Activated CD4-positive, alpha-beta T cell treated with anti-CD3 and anti-CD28 coated beads, Interleukin-2, amount 50 U/mL, for 1 hour (primary cell): ENCODE data around the gene HDAC5.

Source experiments
- DNase-seq: peaks from one replicate; pipeline ENCODE4 v3.0.0-alpha.2; 2020

The HDAC5 gene

DNA sequence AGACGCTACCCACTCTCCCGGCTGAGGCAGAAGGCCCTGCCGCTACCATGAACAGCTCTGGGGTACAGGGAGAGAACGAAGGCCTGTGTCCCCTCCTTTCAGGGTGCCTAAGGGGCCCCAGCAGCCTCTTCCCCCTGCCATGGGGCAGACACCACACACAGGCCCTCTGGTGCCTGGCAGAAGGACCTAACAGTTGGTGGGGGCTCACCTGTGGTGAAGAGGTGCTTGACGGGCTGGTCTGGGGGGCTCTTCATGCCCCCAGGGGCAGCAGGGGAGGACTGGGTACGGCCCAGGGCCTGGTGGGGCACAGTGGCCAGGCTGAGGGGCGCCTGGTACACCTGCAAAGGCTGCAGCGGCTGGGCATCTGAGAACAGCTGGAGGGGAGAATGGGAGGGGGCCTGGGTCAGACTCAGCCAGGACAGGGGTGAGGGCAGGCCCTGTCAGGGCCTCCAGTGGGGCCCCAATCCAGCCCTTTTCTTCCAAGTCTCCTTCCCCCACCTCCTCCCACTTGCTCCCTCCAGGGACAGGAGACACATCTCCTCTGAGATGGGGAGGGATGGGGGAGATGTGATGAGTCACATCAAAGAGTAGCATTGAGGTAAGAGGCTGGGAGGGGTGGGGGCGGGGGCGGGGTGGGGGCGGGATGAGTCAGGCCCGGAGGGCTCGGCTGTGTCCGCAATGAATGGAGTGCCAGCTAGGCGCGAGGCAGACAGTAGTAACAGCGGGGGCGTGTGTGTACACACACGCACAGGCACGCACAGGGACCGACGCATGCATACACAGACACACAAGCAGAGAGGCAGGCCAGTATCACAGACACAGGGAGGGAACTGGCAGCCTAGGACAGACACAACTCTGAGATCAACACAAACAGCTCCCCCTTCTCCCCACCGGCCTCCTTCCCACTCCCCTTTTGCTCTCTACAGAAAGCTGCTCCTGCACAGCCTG lies 36.8 kb downstream of the HDAC5 start:
- peak; percentile 39 for DNase-seq

DNA sequence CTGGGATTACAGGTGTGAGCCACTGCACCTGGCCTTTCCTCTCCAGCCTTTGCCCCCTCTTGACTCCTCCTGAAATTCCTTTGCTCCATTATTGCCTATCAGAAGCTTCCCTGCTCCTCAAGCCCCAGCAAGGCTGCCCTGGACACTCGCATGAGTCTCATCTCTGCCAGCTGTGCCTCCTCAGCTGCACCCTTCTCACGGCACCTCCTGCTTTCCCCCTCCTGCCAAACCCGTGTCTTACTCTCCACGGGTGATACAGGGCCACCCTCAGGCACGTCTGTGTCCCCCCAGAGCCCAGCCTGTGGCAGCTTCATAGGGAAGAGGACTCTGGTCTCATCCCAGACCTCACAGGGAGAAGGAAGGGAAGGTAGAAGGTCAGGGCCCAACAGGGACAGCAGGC lies 37.5 kb downstream of the HDAC5 start:
- DNase-seq: no peak

DNA sequence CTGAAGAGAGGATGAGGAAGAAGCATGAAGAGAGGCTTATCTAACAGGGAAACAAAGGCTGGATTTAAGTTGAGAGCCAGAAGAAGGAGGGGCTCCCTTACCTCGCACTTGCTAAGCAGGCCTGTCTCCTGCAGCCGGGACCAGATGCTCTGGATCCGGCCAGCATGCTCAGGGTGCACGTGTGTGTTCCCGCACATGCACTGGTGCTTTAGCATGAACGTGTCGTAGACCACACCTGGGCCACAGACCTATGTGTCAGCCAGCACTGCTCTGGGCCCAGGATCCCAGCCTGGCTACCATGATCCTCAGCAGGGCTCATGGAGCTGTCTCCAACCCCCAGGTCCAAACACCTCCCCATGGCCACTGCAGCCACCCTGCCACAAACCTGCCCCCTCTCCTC lies 38.5 kb downstream of the HDAC5 start:
- DNase-seq: no peak

DNA sequence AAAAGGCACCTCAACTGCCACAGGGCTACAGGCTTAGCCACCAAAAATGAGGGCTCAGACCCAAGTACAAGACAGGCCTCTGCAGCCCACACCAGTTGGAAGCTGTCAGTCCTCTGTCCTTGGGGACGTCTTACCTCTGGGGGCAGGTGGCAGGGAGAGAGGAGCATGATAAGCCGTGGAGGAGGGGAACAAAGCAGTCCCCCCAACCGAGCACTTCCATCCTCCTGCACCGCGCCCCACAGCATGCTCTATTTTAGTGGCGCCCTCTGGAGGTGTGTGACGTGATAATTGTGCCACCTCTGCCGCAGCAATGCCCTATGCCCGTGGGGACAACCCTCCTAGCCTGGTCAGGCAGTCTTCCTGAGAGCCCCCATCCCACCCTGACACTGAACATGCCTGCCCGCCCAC lies 39.3 kb downstream of the HDAC5 start:
- DNase-seq: peak; percentile 22

DNA sequence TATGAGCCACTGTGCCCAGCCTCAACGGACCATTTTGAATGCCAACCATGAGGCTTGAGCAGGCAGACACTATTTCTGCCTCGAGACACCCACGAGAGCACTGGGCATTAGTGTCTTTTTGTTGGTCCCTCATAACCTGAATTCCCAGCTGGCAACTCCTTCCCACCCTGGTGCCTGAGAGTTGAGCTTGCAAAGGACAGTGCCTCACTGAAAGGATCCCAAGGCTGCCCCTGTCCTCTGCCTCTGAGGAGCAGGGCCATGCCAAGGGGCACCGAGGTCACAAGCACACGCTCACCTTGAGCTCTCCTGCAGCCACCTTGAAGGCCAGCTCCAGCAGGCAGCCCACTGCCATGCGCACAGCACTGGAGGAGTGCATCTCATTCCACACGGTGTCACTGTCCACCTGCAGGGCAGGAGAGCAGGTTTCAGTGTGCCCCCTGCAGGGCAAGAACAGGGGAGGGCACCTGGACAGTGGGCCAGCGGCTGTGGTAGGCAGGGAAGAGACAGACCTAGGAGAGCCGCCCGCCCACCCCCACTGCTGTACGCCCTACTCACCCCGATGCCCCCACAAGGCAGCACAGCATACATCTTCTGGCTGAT lies 40.1 kb downstream of the HDAC5 start:
- no peak for DNase-seq

DNA sequence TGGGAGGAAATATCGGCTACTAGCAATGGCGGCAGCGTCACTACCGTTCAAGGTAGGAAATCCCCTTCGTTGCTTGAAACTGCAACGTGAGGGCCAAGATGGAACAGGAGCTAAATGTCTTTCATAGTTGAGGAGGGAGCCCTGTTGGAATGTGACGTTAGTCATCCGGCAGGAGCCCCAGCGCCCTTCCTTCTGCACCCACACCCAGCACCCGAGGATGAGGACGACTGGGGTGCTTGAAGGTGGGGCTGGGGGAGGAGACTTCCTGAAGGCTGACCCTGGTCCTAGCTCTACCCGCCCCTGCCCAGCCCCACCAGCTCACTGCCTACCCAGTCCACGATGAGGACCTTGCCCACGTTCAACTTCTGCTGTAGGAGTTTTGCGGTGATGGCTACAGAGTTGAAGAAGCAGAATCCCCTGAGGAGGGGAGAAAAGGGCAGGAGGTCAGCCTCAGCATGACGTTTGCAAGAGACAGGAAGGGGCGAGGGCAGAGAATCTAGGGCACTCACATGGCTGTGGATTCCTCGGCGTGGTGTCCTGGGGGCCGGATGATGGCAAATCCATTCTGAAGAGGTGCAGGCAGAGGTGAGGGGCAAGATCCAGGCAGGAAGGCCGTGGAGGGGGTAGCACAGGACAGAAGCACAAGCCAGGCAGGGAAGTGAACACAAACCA lies 41.0 kb downstream of the HDAC5 start:
- no peak for DNase-seq

DNA sequence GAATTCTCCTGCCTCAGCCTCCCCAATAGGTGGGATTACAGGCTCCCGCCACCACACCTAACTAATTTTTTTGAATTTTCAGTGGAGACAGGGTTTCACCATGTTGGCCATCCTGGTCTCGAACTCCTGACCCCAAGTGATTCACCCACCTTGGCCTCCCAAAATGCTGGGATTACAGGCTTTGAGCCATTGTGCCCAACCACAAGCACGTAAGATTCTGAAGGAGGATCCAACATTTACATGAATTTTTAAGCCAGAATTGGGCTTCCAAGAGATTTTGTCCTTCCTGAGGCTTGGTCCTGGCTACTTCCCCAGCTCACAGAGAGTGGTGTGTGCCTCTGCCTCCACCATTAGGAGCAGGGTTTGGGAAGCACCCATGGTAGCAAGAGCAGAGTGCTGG lies 41.8 kb downstream of the HDAC5 start:
- no peak for DNase-seq

DNA sequence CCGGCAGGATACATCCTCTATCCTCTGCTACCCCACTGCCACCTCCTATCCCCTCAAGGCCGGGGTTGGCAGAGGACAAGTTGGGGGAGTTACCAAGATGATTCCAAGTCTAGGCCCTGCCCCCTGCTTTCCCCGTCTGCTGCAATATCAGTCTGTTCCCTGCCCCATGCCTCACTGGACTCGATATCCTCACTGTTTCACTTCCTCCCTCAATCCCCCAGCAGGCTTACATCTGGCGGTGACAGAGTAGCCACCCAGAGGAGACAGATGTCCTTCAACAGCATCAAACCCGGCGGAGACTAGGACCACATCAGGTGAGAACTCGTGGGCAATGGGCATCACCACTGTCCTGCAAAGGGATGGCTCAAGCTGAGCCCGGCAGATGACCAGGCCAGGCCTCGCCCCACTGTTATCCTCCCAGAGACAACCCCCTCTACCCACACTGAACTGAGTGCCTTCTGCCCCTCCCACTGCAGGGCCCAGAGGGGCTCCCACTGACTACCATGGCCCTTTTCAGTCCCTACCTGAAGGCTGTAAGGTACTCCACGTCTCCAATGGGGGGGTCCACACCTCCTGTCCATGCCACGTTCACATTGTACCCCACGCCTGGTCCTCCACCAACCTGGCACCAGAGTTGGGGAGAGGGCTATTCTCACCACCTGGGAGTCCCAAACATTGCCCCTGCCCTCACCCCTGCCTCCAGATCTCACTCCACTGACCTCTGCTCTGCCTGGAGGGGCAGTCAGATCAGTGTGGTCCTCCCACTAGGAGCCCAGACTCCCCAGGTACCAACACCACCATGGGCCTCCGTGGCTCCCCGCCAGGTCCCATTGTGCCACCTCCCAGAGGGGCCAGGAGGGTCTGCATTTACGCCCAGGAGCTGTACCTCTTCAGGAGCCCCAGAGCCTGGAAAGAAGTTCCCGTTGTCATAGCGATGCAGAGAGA lies 43.3 kb downstream of the HDAC5 start:
- no peak for DNase-seq

DNA sequence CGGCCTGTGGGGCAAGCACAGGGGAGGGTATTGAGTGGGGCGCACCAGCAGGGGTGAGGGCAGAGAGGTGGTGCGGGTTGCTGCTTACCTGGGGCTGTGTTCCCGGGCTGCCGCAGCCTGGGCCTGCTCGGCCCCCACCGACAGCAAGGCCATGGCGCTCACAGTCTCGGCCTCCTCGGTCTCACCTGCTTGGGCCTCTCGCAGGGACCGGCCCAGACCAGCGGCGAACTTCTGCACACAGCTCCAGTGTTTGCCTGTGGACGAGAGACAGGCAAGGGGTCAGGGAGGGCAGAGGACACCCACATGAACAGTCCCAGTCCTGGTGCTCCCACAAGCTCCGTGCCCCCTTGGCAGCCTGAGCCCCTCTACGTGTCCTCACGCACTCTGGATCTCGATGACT lies 45.0 kb downstream of the HDAC5 start:
- DNase-seq: no peak

DNA sequence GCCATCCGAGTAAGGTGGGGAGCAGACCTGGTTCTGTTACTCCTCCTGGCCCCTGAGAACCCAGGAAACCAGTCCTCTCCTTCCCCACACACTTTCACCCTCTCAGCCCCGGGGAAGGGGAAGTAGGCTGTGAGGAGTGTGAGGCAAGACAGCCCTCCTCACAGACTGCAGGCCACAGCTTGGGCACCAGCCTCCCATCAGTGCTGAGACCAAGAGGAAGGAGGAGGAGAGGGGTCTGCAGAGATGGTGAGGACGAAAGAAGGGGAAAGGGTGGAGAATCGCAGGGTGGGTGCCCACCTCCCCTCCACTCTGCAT lies 45.9 kb downstream of the HDAC5 start:
- no peak for DNase-seq

DNA sequence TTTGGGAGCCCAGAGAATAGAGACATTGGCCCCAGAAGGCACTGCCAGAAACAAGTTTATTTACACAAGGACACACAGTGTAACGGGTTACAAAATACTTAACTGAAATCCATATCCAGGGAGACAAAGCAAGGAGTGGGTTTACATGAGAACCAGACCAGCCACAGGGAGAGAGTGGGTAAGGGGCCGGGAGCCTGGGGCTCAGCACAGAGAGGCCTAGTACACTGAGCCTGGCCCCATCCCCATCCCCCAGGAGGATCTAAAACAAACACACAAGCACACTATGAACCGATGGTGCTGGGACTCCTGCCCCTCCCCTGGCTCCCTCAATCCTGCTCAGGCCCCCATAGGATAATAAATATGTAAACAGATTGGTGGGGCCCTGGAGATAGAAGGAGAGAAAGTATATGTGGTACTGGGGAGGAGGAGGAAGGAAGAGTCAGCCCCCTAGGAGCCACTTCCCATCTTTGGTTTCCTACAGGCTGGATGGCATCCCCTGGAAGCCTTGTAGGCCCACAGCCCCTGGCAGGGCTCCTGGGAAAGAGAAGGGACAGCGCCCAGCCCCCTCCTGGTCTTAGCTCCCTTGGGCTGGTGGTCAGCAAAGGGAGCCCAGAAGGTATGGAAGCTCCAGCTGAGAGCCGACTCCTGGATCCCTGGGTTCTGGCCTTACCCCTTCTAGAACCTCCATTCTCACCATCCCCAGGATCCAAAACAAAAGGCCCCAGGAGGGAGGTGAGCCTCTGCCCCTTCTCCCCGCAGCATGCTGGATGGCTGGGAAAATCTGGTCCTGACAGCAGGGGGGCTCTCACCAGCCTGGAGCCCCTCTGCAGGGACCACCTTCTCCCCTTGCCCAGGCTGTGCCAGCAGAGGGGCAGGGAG lies 46.5 kb downstream of the HDAC5 start:
- no peak for DNase-seq

DNA sequence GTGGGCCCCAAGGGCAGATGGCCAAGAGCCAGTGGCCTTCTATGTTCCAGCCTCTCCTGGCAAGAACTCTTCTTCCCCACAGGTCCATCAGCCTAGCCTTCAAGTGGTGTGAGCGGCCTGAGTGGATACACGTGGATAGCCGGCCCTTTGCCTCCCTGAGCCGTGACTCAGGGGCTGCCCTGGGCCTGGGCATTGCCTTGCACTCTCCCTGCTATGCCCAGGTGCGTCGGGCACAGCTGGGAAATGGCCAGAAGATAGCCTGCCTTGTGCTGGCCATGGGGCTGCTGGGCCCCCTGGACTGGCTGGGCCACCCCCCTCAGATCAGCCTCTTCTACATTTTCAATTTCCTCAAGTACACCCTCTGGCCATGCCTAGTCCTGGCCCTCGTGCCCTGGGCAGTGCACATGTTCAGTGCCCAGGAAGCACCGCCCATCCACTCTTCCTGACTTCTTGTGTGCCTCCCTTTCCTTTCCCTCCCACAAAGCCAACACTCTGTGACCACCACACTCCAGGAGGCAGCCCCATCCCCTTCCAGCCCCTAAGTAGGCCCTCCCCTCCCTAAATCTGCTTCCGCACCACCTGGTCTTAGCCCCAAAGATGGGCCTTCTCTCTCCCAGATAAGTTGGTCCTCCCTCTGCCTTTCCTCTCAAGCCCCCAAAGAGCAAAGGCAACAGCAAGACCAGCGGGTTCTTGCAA lies 47.7 kb downstream of the HDAC5 start:
- no peak for DNase-seq

DNA sequence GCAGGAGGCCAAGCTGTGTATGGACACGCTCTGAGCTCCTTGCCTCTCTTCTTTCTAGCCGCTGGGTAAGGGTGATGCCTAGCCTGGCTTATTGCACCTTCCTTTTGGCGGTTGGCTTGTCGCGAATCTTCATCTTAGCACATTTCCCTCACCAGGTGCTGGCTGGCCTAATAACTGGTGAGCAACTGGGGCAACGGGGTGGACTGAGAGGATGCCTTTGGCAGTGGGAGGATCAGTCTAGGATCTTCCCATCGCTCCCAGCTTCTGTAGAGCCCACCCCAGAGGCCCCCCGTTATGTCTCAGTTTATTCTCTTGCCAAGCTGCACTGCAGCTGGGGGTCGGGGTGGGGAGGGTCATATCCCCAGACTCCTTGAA lies 48.5 kb downstream of the HDAC5 start:
- no peak for DNase-seq

DNA sequence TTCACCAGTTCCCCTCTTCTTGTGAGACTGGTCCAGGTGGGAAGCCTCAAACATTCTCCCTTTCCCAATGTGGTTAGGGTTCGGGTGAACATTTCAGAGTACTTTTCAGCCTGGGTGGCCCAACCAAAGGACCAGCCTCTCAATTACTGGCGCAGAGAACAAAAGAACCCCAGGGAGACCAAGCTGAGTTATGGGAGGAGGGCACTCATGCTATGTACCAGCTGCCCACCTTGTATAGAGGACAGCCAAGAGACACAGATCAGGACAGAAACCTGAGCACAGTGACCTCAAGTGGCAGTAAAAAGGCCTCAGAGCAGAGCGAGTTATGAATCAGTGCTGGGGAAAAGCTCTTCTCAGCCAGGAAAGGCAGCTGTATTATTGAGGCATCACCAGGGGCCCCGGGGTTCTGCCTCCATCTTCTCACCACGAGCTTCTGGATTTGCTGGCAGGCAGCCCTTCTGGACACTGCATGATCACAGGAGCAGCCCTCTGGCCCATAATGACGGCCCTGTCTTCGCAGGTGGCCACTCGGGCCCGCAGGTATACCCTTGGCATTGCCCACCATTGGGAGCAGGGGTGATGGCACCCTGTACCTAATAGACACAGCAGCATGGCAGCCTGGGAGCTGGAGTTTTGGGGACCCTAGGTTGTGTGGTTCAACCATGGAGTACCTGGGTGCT lies 49.1 kb downstream of the HDAC5 start:
- no peak for DNase-seq

DNA sequence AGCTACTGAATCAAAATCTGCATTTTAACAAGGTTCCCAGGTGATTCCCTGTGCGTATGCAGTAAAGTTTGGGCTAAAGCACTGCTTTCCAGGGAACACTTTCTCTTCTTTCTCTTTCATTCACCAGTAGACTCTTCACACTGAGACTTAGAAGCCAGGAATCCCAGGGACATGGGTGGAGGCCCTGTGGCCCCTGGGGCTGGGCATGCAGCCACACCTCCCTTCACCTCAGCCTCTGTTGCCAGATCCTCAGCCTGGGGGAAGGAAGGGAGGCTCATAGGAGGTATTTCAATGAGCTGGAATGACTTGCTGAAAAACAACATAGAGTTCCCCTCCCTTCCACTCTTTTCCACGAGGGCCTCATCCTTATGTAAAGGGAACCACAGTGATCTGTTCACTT lies 51.7 kb downstream of the HDAC5 start:
- DNase-seq: no peak

DNA sequence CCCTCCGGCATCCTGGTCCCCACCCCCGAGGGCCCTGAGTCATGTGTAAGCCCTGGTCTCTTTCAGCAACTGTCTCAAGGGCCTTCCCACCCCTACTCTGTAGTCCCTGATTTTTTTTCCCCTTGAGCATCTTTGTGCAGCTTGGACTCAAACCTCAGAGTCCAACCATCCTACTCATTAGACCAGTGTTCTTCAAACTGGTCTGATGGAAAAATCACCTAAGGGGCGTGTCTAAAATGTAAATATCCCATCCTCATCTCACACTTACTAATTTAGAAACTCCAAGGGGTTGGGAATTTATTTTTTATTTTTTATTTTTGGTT lies 52.3 kb downstream of the HDAC5 start:
- no peak for DNase-seq

DNA sequence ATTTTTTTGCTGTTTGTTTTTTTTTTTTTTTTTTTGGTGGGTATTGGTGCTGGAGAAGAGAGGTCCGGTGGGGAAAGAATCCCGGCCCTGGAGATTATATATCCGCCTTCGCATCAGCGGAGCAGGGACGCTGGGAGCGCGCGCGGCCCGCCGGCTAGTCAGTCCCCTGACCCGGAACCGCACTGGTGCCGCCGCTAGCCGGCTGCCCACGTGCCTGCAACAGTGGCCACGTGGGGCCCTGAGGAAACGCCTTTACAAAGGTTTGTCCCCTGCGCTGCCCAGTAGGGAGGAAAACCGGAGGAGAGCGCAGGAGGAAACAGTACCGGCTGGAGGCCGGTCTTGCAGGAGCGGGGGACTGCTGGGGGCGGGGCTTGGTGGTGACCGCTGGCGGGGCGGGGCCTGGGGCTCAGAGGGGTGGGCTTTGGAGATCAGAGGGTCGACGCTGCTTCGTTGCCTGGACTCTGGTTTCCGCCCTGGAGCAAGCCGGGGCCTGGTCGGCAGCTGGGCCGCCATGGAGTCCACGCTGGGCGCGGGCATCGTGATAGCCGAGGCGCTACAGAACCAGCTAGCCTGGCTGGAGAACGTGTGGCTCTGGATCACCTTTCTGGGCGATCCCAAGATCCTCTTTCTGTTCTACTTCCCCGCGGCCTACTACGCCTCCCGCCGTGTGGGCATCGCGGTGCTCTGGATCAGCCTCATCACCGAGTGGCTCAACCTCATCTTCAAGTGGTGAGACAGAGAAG lies 52.8 kb downstream of the HDAC5 start, which contains the start of gene G6PC3:
TSS of gene G6PC3 (plus strand) at position 281 of the 743 bp plus-strand sequence. CDS start at position 512, 231 bp downstream.
- DNase-seq: peak; percentile 58

DNA sequence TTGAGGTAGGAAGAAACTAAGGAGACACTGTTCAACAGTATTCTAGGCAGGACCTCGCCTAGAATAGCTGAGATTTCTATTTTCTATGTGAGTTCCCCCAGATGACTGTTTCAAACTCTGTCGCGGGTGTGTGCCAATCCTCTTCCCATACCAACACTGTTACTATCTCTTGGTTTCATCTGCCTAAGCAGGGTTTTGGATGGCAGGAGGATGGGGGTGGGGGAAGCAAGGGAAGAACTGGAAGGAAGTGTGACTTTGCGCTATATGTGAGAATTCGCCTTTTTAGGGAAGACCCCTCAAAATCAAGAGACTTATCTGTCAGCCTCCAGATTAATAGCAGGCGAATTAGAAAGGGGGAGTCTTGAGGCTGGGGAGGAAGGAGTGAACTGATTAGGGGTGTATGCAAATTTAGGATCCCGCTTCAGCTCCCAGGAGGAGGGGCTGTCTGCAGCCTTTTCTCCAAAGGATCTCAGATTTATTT lies 53.4 kb downstream of the HDAC5 start:
- no peak for DNase-seq

DNA sequence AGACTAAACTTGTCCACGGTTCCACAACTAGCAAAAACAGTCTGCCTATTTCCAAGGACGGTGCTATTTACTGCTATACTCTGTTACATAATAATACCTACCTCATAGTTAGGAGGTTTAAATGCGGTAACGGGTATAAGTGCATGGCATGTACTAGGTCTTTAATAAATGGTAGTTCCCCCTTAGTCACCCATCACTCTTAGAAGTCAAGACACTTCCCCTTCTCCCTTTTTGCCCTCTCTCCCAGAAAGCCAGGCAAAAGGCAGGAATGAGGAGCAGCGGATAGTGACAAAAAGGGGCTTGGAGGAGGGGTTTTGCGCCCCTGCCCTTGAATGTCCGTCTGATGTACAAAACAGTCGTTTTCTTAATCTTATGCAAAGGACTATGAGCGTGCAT lies 55.9 kb downstream of the HDAC5 start:
- no peak for DNase-seq
